KMS-11 (cell line): Measurements from ENCODE around the gene LRRC27.

Source experiments
- H2AFZ ChIP-seq: fragments of 200-600 bp; sonication (generic); 2 replicates; pipeline ENCODE4 v1.6.1; 2016; ENCODE audit warnings: antibody characterized with exemption, mixed run types, low read depth
- H3K27ac ChIP-seq: fragments of 200-600 bp; sonication (generic); 2 replicates; pipeline ENCODE4 v1.6.1; 2016; ENCODE audit warnings: mild to moderate bottlenecking, mixed run types
- H3K27me3 ChIP-seq: fragments of 200-600 bp; sonication (generic); 2 replicates; pipeline ENCODE4 v1.6.1; 2017; ENCODE audit warnings: mild to moderate bottlenecking, low read depth, mixed run types, moderate library complexity; ENCODE audit not compliant: insufficient read depth
- H3K36me3 ChIP-seq: fragments of 200-600 bp; sonication (generic); 2 replicates; pipeline ENCODE4 v1.6.1; 2017; ENCODE audit warnings: mild to moderate bottlenecking, mixed run types; ENCODE audit not compliant: insufficient read depth
- H3K4me1 ChIP-seq: fragments of 200-600 bp; sonication (generic); 2 replicates; pipeline ENCODE4 v1.6.1; 2016; ENCODE audit warnings: mild to moderate bottlenecking, low read depth, mixed run types; ENCODE audit not compliant: poor library complexity, severe bottlenecking
- H3K4me2 ChIP-seq: fragments of 200-600 bp; sonication (generic); 2 replicates; pipeline ENCODE4 v1.7.0; 2016; ENCODE audit warnings: mild to moderate bottlenecking, mixed run types
- H3K4me3 ChIP-seq: fragments of 200-600 bp; sonication (generic); IDR thresholded peaks from 2 replicates; pipeline ENCODE4 v1.6.1; 2017; ENCODE audit warnings: low read depth, low read length, mixed read lengths; ENCODE audit not compliant: insufficient read depth
- H3K79me2 ChIP-seq: fragments of 200-600 bp; sonication (generic); 2 replicates; pipeline ENCODE4 v1.6.1; 2016; ENCODE audit warnings: low read depth, mixed run types; ENCODE audit not compliant: insufficient read depth
- H3K9ac ChIP-seq: fragments of 200-600 bp; sonication (generic); 2 replicates; pipeline ENCODE4 v1.6.1; 2016; ENCODE audit warnings: mild to moderate bottlenecking, mixed run types
- H4K20me1 ChIP-seq: fragments of 200-600 bp; sonication (generic); 2 replicates; pipeline ENCODE4 v1.6.1; 2016; ENCODE audit warnings: mild to moderate bottlenecking, mixed run types; ENCODE audit not compliant: insufficient read depth
- TF ChIP-seq, protein P1 (sequence below): fragments of 200-600 bp; sonication (generic); conservative IDR thresholded peaks from 2 replicates; pipeline ENCODE4 v1.6.1; 2017; ENCODE audit warnings: low read depth, mild to moderate bottlenecking, antibody characterized with exemption, low read length, moderate library complexity, mixed read lengths

LRRC27 gene

DNA sequence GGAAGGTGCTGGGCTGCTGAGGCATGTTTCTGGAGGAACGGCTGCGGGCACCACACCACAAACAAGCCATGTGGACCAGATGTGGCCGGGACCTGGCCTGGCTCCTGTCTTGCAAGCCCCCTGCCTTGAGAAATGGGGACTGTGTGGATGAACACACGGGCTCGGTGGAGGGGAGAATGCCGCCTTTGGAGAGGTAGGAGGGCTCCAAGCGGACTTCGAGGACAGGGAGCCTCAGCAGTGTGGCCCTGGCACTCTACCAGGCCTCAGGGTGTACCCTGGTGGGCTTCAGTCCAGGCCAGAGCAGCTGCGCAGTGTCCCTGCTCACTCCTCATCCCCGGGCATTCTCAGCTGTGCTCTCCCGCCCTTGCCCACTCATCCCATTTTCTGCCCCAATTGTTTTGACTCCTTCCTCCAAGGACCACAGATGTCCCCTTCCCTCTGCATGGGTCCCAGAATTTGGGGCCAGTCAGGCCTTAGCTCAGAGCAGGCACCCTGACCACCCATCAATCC, 96.5 kb downstream of the LRRC27 start:
- H3K4me2 ChIP-seq, result no peak overlapping the region
- no peaks in the 10 kb centered on the region for H3K79me2 ChIP-seq
- no peaks in the 10 kb centered on the region for H3K36me3 ChIP-seq
- TF ChIP-seq, protein P1, sequence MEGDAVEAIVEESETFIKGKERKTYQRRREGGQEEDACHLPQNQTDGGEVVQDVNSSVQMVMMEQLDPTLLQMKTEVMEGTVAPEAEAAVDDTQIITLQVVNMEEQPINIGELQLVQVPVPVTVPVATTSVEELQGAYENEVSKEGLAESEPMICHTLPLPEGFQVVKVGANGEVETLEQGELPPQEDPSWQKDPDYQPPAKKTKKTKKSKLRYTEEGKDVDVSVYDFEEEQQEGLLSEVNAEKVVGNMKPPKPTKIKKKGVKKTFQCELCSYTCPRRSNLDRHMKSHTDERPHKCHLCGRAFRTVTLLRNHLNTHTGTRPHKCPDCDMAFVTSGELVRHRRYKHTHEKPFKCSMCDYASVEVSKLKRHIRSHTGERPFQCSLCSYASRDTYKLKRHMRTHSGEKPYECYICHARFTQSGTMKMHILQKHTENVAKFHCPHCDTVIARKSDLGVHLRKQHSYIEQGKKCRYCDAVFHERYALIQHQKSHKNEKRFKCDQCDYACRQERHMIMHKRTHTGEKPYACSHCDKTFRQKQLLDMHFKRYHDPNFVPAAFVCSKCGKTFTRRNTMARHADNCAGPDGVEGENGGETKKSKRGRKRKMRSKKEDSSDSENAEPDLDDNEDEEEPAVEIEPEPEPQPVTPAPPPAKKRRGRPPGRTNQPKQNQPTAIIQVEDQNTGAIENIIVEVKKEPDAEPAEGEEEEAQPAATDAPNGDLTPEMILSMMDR, result no peak
- H3K4me1 ChIP-seq, result peaks cover 11% of the 10 kb centered on the region
- no peak overlapping the region for H3K27ac ChIP-seq
- H3K4me3 ChIP-seq, result no peak overlapping the region
- no peaks in the 10 kb centered on the region for H4K20me1 ChIP-seq
- no peak overlapping the region for H3K9ac ChIP-seq
- H2AFZ ChIP-seq, result no peak overlapping the region
- no peaks in the 10 kb centered on the region for H3K27me3 ChIP-seq
